ENCODE data around the gene LSMEM2.
A peak's percentile ranks its signal among the peaks of the same experiment; 100 is the strongest.
"Not testable (repeated sequence)": the region's sequence is repeated elsewhere in the genome, so short reads cannot be mapped to it uniquely, and the experiment has no call there.

LSMEM2 gene

DNA sequence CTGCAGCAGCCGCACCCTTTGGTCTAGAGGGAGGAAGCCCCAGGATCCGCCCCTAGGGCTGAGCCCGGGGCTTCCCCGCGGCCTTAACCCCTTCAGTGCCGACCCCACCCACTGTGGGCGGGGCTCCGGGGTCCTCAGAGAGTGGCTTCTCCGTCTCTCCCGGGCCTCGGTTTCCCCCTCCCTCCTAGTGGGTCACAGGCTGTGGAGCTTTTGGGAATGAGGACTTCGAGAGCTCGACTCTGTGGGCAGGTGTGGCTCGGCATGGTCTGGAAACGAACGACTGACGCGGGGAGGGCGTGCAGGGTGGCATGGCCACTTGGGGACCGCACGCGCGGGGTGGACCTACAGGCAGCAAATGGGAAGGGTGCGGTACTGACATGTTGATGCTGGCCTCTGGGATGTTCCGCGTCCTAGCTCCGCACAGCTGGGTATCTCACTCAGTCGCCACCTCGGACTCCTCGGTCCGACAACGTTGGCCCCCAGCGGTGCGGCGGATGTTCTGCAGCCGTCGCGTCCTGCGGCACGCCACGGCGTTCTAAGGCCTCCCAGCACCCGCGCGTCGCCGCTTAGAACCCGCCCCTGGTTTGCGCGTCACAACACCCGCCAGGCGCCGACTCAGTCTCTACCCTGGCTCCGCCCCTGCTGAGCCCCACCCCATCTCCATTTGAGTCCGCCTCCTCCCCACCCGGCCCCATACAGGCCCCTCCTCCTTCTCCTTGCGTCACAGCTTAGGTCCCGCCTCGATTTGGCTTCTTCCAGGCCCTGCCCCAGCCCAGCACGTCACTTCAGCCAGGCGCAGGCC is 20.1 kb downstream of the LSMEM2 start, which contains the start of the genes HYAL3 and NAA80:
HYAL3 (minus strand) TSS at position 570 of the 802 bp plus-strand sequence. CDS start 3,803 bp downstream, outside the sequence.
NAA80 (minus strand) TSS at position 570 of the 802 bp plus-strand sequence. CDS start 1,942 bp downstream, outside the sequence.
- DNase-seq (ENCODE audit: low read depth in 2 of 2): peak; percentile 97 to 99

DNA sequence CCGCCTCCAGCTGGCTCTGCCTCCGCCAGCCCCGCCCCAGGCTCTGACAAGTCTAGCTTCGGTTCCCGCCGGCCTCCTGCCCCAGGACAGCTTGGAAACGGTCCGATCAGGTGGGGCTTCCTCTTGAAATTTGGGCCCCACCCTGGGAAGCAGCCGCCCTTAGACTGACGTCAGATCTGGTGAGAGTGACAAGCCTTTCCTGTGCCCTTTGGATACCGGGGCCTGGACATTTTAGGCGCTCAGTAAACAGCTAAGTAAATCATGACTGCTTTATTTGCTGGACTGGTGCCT is 20.7 kb downstream of the LSMEM2 start:
- DNase-seq (ENCODE audit: low read depth in 2 of 2): no peak

GRCh38 chr3:50299929-50300680 is 21.2 kb downstream of the LSMEM2 start:
- DNase-seq (ENCODE audit: low read depth in 2 of 2): no peak

- DNase-seq (ENCODE audit: low read depth in 2 of 2): no peak
These were observed 21.9 kb downstream of the LSMEM2 start for GRCh38 chr3:50300681-50301254.

GRCh38 chr3:50302095-50303012 is 23.5 kb downstream of the LSMEM2 start:
- no peak for DNase-seq (ENCODE audit: low read depth in 2 of 2)

DNA sequence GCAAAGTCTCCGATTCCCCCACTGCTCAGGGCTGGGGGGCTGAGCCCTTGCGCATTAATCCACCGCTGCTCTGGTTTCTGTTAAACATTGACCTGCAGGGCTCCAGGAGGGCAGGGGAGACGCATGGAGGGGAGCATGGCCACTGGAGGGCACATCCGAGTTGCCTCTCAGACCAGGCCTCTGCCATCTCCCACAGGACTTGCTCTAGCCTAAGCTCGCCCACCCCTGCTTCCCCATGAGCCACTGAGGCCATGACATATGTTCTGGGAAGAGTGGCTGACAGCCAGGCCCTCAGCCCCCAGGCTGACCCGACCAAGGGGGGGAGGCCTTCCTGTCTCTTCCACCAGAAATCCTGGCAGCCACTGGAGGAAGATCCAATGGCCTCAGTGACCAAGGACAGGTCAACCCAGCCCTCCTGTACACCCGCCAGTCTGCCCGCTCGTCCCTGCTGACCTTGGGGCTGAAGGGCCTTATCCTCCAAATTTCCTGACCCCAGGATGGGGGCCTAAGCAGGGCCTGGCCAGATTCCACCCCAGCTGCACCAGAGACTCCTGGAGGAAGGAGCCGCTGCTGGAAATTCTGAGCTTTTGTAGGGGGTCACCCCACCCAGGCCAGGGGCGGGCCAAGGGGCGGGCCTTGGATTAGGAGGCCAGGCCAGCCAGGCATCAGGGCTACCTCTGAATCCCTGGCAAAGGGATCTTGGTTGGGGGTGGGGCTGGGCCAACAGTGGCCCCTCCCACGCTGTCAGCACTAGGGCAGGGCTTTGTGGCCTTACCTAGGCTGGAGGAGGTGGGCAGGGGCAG is 24.3 kb downstream of the LSMEM2 start, which contains the start of gene HYAL1:
HYAL1 (minus strand) TSS at position 562 of the 803 bp plus-strand sequence. CDS start 618 bp downstream, outside the sequence.
- no peak for DNase-seq (ENCODE audit: low read depth in 2 of 2)

DNA sequence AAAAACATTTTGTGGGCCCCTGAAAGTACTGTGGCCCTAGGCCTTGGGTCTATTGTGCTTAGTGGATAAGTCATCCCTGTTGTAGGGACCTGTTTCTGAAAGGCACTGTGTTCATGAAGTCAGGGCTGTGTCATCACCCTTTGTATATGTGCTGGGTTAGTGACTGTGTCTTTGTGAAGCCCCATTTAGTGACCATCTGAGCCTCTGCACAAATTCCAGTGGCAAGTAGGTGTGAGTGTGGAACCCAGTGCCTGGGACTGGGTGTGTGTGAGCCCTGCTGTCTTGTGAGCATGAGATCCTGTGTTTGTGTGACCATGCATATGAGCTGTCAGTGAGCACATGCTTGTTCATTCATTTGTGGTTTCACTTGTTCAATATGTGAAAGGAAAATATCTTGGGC is 25.7 kb downstream of the LSMEM2 start:
- no peak for DNase-seq (ENCODE audit: low read depth in 2 of 2)

DNA sequence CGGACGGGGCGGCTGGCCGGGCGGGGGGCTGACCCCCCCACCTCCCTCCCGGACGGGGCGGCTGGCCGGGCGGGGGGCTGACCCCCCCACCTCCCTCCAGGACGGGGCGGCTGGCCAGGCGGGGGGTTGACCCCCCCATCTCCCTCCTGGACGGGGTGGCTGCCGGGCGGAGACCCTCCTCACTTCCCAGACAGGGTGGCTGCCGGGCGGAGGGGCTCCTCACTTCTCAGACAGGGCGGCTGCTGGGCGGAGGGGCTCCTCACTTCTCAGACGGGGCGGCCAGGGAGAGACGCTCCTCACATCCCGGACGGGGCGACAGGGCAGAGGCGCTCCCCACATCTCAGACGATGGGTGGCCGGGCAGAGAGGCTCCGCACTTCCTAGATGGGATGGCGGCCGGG is 33.2 kb downstream of the LSMEM2 start:
- not testable (repeated sequence) for DNase-seq (ENCODE audit: low read depth in 2 of 2)

DNA sequence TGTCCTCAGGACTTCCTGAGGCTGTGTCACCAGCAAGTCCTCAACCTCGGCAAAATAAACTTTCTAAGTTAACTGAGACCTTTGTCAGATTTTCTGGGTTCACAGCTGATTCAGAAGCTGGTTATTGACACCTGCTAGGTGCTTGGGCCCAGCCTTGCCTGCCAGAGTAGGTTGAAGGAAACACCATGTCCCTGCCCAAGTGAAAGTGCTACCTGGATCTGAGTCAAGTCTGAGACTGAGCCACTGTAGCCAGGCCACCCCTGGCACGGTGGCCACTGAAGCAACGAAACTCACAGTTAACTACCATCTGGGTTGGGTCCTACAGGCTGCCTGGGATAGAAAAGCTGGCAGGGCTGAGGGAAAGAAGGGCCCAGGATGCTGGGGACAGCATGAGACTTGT is 35.5 kb downstream of the LSMEM2 start:
- no peak for DNase-seq (ENCODE audit: low read depth in 2 of 2)

- DNase-seq (ENCODE audit: low read depth in 2 of 2): no peak
These were observed 35.9 kb downstream of the LSMEM2 start for GRCh38 chr3:50314816-50315215.

GRCh38 chr3:50316657-50317242 is 37.9 kb downstream of the LSMEM2 start:
- peak; percentile 66 to 72 for DNase-seq (ENCODE audit: low read depth in 2 of 2)

DNA sequence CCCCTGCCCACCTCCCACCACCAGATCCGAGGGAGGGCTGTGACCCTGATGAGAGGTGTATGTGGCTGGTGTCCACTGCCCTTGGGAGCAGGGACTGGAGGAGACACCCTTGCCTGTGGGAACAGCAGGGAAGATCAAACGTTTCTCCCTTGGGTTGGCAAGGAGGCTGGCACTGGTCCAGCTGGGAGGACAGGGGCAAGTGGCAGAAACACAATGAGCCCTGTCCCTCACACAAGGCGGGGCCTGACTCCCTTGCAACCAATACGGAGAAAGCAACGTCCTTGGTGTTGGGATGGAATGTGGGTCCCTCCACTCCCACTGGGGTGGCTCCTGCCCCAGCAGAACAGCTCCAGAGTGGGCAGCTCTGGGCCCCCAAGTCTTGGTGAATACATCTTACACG is 38.4 kb downstream of the LSMEM2 start:
- no peak for DNase-seq (ENCODE audit: low read depth in 2 of 2)

- no peak for DNase-seq (ENCODE audit: low read depth in 2 of 2)
These were observed 39.3 kb downstream of the LSMEM2 start for GRCh38 chr3:50318163-50318562.

- no peak for DNase-seq (ENCODE audit: low read depth in 2 of 2)
These were observed 39.7 kb downstream of the LSMEM2 start for GRCh38 chr3:50318615-50319014.

DNA sequence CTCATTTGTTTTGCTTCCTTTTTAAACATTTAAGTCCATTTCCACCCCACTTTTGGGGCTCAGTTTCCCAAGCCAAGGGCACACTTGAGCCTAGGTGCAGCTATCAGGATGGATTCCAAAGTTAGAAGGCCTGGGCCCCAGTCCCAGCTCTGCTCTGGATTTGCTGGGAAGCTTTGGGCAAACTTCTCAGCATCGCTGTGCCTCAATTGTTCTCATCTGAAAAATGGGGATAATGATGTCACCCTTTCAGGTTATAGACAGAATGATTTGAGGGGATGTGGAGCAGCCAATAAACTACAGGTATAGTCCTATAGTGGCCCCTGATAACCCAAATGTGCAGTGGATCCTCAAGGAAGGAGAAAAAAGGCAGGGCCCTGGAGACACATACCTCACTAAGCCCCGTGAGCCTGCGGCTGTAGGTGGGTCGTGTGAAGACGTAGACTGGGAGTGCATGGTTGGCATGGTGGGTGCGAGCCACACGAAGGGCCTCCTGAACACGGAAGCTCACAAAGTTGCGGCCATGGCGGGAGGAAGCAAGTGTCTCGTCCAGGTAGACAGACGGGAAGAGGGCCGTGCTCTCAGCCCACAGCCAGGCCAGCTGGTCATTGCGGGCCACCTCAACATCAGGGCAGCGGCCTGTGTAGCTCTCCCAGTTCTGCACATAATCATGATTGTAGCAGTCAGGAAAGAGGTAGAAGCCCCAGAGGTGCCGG is 40.5 kb downstream of the LSMEM2 start:
- no peak for DNase-seq (ENCODE audit: low read depth in 2 of 2)

DNA sequence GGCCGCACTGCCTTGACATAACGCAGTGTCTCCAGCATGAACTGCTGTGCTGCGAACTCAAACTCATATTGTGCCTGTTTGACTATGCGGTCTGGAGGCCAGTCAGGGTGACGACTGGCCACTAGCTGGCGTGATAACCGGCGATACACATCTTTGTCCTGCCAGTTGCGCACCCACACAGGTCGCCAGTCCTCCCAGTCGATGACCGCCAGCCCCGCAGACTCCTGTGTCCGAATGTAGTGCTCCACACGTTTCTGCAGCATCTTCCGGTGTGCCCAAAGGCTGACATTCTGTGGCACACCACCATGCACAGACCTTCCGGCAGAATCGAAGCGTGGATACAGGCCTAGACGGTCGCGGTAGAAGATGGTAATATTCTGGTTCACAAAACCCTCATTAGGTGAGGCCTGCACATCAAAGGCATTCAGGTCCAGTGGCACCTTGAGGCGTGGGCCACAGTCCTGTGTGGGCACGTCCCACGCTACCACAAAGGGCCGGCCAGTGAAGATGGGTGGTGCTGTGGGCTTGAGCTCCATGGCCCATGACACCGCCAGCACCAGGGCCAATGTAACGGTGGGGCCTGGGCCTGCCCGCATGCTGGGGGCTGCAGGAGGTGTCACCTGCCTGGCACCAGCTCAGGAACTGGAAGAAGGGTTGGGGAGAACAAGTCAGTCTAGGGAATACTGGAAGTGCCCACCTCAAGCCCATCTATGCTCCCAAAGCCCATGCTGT is 41.2 kb downstream of the LSMEM2 start:
- no peak for DNase-seq (ENCODE audit: low read depth in 2 of 2)

- DNase-seq (ENCODE audit: low read depth in 2 of 2): peak in 1 of 2 donors; percentile 67
These were observed 42.0 kb downstream of the LSMEM2 start for GRCh38 chr3:50320853-50321335.

DNA sequence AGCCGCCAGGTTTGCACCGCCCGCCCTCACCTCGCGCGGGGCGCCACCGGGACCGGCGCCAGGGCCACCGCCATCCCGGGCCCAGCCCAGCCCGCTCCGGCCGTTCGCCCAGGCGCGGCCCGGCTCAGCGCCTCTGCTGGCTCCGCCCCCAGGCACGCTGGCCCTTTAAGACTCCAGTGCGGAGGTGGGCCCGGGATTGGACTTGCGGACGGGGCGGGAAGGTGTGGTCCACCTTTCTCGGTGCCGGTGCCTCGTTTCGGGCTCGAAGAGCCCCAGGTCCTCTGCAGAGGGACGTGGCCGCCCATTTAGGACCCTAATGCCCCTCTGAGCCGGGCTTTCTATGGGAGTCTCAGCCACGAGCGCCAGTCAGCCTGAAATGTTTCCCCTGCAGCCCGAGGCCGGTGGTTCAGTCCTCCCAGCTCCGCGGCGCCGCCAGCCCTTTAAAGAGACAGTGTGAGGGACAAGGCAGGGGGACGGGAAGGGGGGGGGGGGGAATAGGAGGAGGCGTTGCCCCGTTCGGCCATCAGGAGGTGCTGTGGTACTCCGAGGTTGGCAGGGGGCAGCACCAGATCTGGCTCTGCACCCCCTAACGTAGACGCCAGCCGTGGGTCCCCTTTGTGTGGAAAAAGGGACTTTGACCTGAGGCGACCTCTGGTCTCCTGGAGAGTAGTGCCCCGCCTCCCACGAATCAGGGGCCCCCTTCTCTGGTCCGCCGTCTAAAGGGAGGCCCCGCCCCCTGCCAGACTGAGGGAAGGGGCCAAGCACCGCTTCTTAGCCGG is 42.6 kb downstream of the LSMEM2 start:
- DNase-seq (ENCODE audit: low read depth in 2 of 2): peak; percentile 66 to 77

Data from stimulated activated CD8-positive, alpha-beta memory T cell treated with anti-CD3 and anti-CD28 coated beads, Interleukin-7, amount 100 ng/mL, for 4 hours (primary cell).